K562 (cell line): ENCODE results near the gene SPATA3. TPM values are rescaled to one million over a fixed set of nuclear protein-coding genes. Genes with fewer than 3 reads are reported as not detected.

Experiments used
- ATF2 ChIP-seq: sonication (generic); formaldehyde crosslinking; IDR thresholded peaks from 2 replicates; pipeline ENCODE4 v1.8.1; 2022; ENCODE audit warnings: missing genetic modification reagents
- CBX5 ChIP-seq: IDR thresholded peaks from 2 replicates; pipeline ENCODE4 v1.6.1; 2014; ENCODE audit warnings: low read depth, borderline replicate concordance
- CREM ChIP-seq: IDR thresholded peaks from 2 replicates; pipeline ENCODE4 v1.6.1; 2014; ENCODE audit warnings: antibody characterized with exemption, low read depth
- DLX4 ChIP-seq: fragments of 250-450 bp; sonication (Bioruptor Pico); IDR thresholded peaks from 2 replicates; pipeline ENCODE4 v1.6.1; 2021; ENCODE audit warnings: mild to moderate bottlenecking
- FOXP4 ChIP-seq: sonication (generic); formaldehyde crosslinking; IDR thresholded peaks from 2 replicates; pipeline ENCODE4 v1.8.0; 2022; ENCODE audit warnings: mild to moderate bottlenecking, missing genetic modification reagents, borderline replicate concordance
- HMGXB4 ChIP-seq: sonication (generic); formaldehyde crosslinking; IDR thresholded peaks from 2 replicates; pipeline ENCODE4 v1.8.1; 2023; ENCODE audit warnings: mild to moderate bottlenecking, missing genetic modification reagents
- KHSRP ChIP-seq: fragments of 450-650 bp; IDR thresholded peaks from 2 replicates; pipeline ENCODE4 v1.6.1; 2017
- MAX ChIP-seq: sonication (generic); formaldehyde crosslinking; IDR thresholded peaks from 2 replicates; pipeline ENCODE4 v1.9.0; 2022; ENCODE audit warnings: mild to moderate bottlenecking, missing genetic modification reagents
- POLR2AphosphoS2 ChIP-seq: IDR thresholded peaks from 2 replicates; pipeline ENCODE4 v1.6.1; 2012; ENCODE audit warnings: low read length, improper control_type of control experiment
- PREB ChIP-seq: sonication (generic); formaldehyde crosslinking; IDR thresholded peaks from 2 replicates; pipeline ENCODE4 v1.8.1; 2023; ENCODE audit warnings: mild to moderate bottlenecking, missing genetic modification reagents
- TFE3 ChIP-seq: fragments of 450-650 bp; formaldehyde crosslinking; IDR thresholded peaks from 2 replicates; pipeline ENCODE4 v1.4.0; 2020; ENCODE audit warnings: mild to moderate bottlenecking, mixed read lengths
- THAP12 ChIP-seq: fragments of 250-450 bp; sonication (Bioruptor Pico); IDR thresholded peaks from 2 replicates; pipeline ENCODE4 v1.9.0; 2021; ENCODE audit warnings: mild to moderate bottlenecking, inconsistent platforms
- THAP7 ChIP-seq: fragments of 250-450 bp; sonication (Bioruptor Pico); IDR thresholded peaks from 2 replicates; pipeline ENCODE4 v1.5.0; 2021
- ZNF766 ChIP-seq: fragments of 200-800 bp; sonication (Bioruptor generic); conservative IDR thresholded peaks from 2 replicates; pipeline ENCODE4 v1.6.1; 2016; ENCODE audit warnings: missing genetic modification characterization, missing compliant biosample characterization
- polyA plus RNA-seq, 8 experiments: library from polyadenylated mRNA; depleted of rRNA in 4 of 8; stranded (reverse) in 5 of 8; unstranded in 3 of 8; fragments of >200 nt; fragmentation: Nextera tagmentation in 2 of 8; fragmentation: Illumina TruSeq in 1 of 8; extraction: Ambion mirVana in 2 of 8; extraction: Trizol in 1 of 8; gene quantifications; 2 replicates each; pipeline versions ENCODE4 v1.2.1 to v1.2.3, GENCODE V29; 2011 to 2014; ENCODE audit warnings: inconsistent platforms in 1 of 8, missing spikeins in 1 of 8
- total RNA-seq, 7 experiments: library from RNA; depleted of rRNA in 6 of 7; stranded (reverse); fragments of >200 nt in 6 of 7; fragmentation: Illumina TruSeq in 2 of 7; extraction: Trizol in 2 of 7; gene quantifications; 2 replicates each; pipeline versions ENCODE4 v1.2.1 to v1.2.3, GENCODE V29; 2011 to 2021; ENCODE audit warnings: low replicate concordance in 1 of 7

The SPATA3 gene
- total and polyA plus RNA-seq, 9 of the 15 experiments (the other 6 are each of a cell fraction or from before 2014, with no cell fraction given) = not detected

- TF ChIP-seq PREB (CRISPR knock-in tag) (no peak), POLR2AphosphoS2 (no peak), DLX4 (CRISPR knock-in tag) (no peak), CREM (peak; percentile 31; the same call in 1 of the 2 replicates), HMGXB4 (no peak), TFE3 (CRISPR knock-in tag) (no peak), KHSRP (no peak), THAP7 (CRISPR knock-in tag) (no peak), ZNF766 (CRISPR knock-in tag) (no peak), THAP12 (no peak), CBX5 (no peak), MAX (CRISPR knock-in tag) (peak; percentile 42), FOXP4 (CRISPR knock-in tag) (no peak), ATF2 (CRISPR knock-in tag) (no peak)
Measured at GRCh38 chr2:230987137-230988020, 8.5 kb upstream of the SPATA3 start (continued).
